K562 (cell line): Measurements from ENCODE around the gene CD82. TPM values are rescaled to one million over a fixed set of nuclear protein-coding genes. Genes with fewer than 3 reads are reported as not detected.

Experiments
- ATAC-seq: fragments of 200-7000 bp; cut with Tn5 transposase; 3 replicates; pipeline ENCODE4 v1.9.1; 2020; ENCODE audit warnings: moderate library complexity
- BruUV-seq: library from RNA; stranded (reverse); fragments of 400-500 nt; replicated peaks from 2 replicates; lab custom pipeline; 2021; lab: Mats Ljungman, UMichigan
- CTCF ChIA-PET: fragments of 300-600 bp; formaldehyde crosslinking; extraction: SDS; loops from one replicate; lab custom pipeline; 2021; ENCODE audit warnings: low intra/inter-chr PET ratio; lab: Yijun Ruan, JAX
- POLR2A ChIA-PET: fragments of 300-600, 350-650 bp; sonication (Branson Sonifier 250); formaldehyde crosslinking; extraction: SDS; loops from one replicate; lab custom pipeline; 2021; ENCODE audit warnings: antibody characterized with exemption, inconsistent platforms; lab: Yijun Ruan, JAX
- DNase-seq, 4 experiments: peaks; one replicate each; pipeline versions ENCODE4 v3.0.0 to v3.0.0-alpha.2; 2011 to 2018; ENCODE audit warnings: low spot score in 3 of 4, mixed read lengths in 3 of 4; ENCODE audit errors: extremely low read depth in 1 of 4
- FAIRE-seq: peaks from 2 replicates; lab custom pipeline; 2011; peaks lifted over from hg19 to GRCh38; lab: Jason Lieb, UNC
- H2AFZ ChIP-seq: 2 replicates; pipeline ENCODE4 v1.6.0; 2011; ENCODE audit warnings: low read depth, low read length, control low read depth, inconsistent platforms
- H3K27ac ChIP-seq: fragments of 200-600 bp; 3 replicates; pipeline ENCODE4 v1.8.0; 2011; ENCODE audit warnings: low read depth, mild to moderate bottlenecking, control low read depth, inconsistent platforms, low read length, moderate library complexity, mixed read lengths; ENCODE audit errors: extremely low read depth
- H3K27me3 ChIP-seq, 2 experiments: fragments of 300-600 bp in 1 of 2; 2 replicates in 1 of 2; 3 replicates in 1 of 2; pipeline versions ENCODE4 v1.6.0 to v1.8.0; 2011; ENCODE audit warnings: inconsistent platforms in 2 of 2, low read length in 2 of 2, mild to moderate bottlenecking in 1 of 2, mixed read lengths in 1 of 2, moderate library complexity in 1 of 2; ENCODE audit not compliant: control insufficient read depth in 2 of 2, insufficient read depth in 2 of 2
- H3K36me3 ChIP-seq: fragments of 300-600 bp; 3 replicates; pipeline ENCODE4 v1.8.0; 2011; ENCODE audit warnings: mild to moderate bottlenecking, low read length, inconsistent platforms; ENCODE audit not compliant: control insufficient read depth, insufficient read depth
- H3K4me1 ChIP-seq, 2 experiments: fragments of 200-600 bp in 1 of 2; replicated peaks in 1 of 2; 2 replicates in 1 of 2; 3 replicates in 1 of 2; pipeline versions ENCODE4 v1.5.1 to v1.8.0; 2011; ENCODE audit warnings: inconsistent platforms in 2 of 2, low read length in 2 of 2, mild to moderate bottlenecking in 1 of 2, mixed read lengths in 1 of 2, moderate library complexity in 1 of 2; ENCODE audit not compliant: control insufficient read depth in 2 of 2, insufficient read depth in 2 of 2
- H3K4me2 ChIP-seq: 2 replicates; pipeline ENCODE4 v1.6.1; 2011; ENCODE audit warnings: low read length, control low read depth, inconsistent platforms, mixed read lengths; ENCODE audit not compliant: insufficient read depth
- H3K4me3 ChIP-seq: fragments of 200-600 bp; sonication (generic), shearing (Covaris generic); 2 replicates; pipeline ENCODE4 v1.5.1; 2016; ENCODE audit warnings: control low read depth, inconsistent platforms
- H3K79me2 ChIP-seq: fragments of 200-600 bp; 3 replicates; pipeline ENCODE4 v1.8.0; 2011; ENCODE audit warnings: low read length, inconsistent platforms; ENCODE audit not compliant: control insufficient read depth, insufficient read depth
- H3K9ac ChIP-seq, 2 experiments: 2 replicates each; pipeline versions ENCODE4 v1.6.0 to v1.6.1; 2011; ENCODE audit warnings: low read depth in 2 of 2, low read length in 2 of 2, control low read depth in 1 of 2, inconsistent platforms in 1 of 2, mild to moderate bottlenecking in 1 of 2, mixed read lengths in 1 of 2; ENCODE audit not compliant: insufficient read depth in 1 of 2
- H3K9me1 ChIP-seq: one replicate; pipeline ENCODE4 v1.6.0; 2011; ENCODE audit warnings: inconsistent platforms, mild to moderate bottlenecking, low read length, moderate library complexity; ENCODE audit not compliant: control insufficient read depth, insufficient read depth
- H3K9me3 ChIP-seq: replicated peaks from 2 replicates; pipeline ENCODE4 v1.5.1; 2011; ENCODE audit warnings: low read depth, low read length, inconsistent platforms; ENCODE audit not compliant: control insufficient read depth, insufficient read depth
- H4K20me1 ChIP-seq: replicated peaks from 2 replicates; pipeline ENCODE4 v1.6.1; 2011; ENCODE audit warnings: low read length, inconsistent platforms, mixed read lengths; ENCODE audit not compliant: control insufficient read depth, insufficient read depth
- GATAD2B ChIP-seq: fragments of 450-650 bp; IDR thresholded peaks from 2 replicates; pipeline ENCODE4 v1.6.1; 2017; ENCODE audit warnings: mild to moderate bottlenecking, borderline replicate concordance
- MAFK ChIP-seq: IDR thresholded peaks from 2 replicates; pipeline ENCODE4 v1.6.1; 2011; ENCODE audit warnings: low read length, improper control_type of control experiment
- MYBL2 ChIP-seq, 2 experiments: fragments of 450-650 bp in 1 of 2; sonication (generic) in 1 of 2; formaldehyde crosslinking in 1 of 2; IDR thresholded peaks; 2 replicates each; pipeline versions ENCODE4 v1.6.1 to v1.8.1; 2017 to 2022; ENCODE audit warnings: borderline replicate concordance in 1 of 2, inconsistent platforms in 1 of 2, low read depth in 1 of 2, mild to moderate bottlenecking in 1 of 2, missing genetic modification reagents in 1 of 2, moderate library complexity in 1 of 2
- SP2 ChIP-seq: IDR thresholded peaks from 2 replicates; pipeline ENCODE4 v1.6.1; 2011; ENCODE audit warnings: mild to moderate bottlenecking, low read depth, low read length, moderate library complexity; ENCODE audit not compliant: poor library complexity, severe bottlenecking; ENCODE audit errors: extremely low read depth
- ZNF253 ChIP-seq: fragments of 250-450 bp; sonication (Bioruptor Pico); conservative IDR thresholded peaks from 2 replicates; pipeline ENCODE4 v1.6.1; 2021; ENCODE audit warnings: mild to moderate bottlenecking
- ZNF408 ChIP-seq: fragments of 250-450 bp; sonication (Bioruptor Pico); IDR thresholded peaks from 2 replicates; pipeline ENCODE4 v1.4.0; 2020; ENCODE audit warnings: low read depth, mild to moderate bottlenecking, moderate library complexity
- ZNF639 ChIP-seq, 2 experiments: fragments of 200-800 bp in 1 of 2; sonication (Bioruptor generic) in 1 of 2; sonication (generic) in 1 of 2; formaldehyde crosslinking in 1 of 2; IDR thresholded peaks in 1 of 2; conservative IDR thresholded peaks in 1 of 2; 2 replicates each; pipeline versions ENCODE4 v1.5.0 to v1.6.1; 2016 to 2020; ENCODE audit warnings: missing compliant biosample characterization in 1 of 2, missing genetic modification characterization in 1 of 2, missing genetic modification reagents in 1 of 2
- ZNF644 ChIP-seq: fragments of 200-800 bp; sonication (Bioruptor generic); IDR thresholded peaks from 2 replicates; pipeline ENCODE4 v1.6.1; 2016; ENCODE audit warnings: low read depth, missing genetic modification characterization, missing compliant biosample characterization
- WGBS: fragments of 100-300 bp; shearing (Covaris generic); methylation state at CpG from one replicate; pipeline ENCODE4 v1.1.6; 2016; ENCODE audit warnings: low coverage, mixed read lengths; ENCODE audit not compliant: insufficient coverage; ENCODE audit errors: missing lambda C conversion rate; 5-methylcytosine and 5-hydroxymethylcytosine counted together
- in situ Hi-C: fragments of 300-500 bp; cut with MboI; formaldehyde crosslinking; loops from 4 replicates; pipeline ENCODE4 v1.15.0; 2018; ENCODE audit warnings: inconsistent platforms, mixed read lengths
- intact Hi-C: fragments of 100-400 bp; cut with micrococcal nuclease; formaldehyde crosslinking; loops from 2 replicates; pipeline ENCODE4 v1.14.2; 2022
- polyA plus RNA-seq, 8 experiments: library from polyadenylated mRNA; depleted of rRNA in 4 of 8; stranded (reverse) in 5 of 8; unstranded in 3 of 8; fragments of >200 nt; fragmentation: Nextera tagmentation in 2 of 8; fragmentation: Illumina TruSeq in 1 of 8; extraction: Ambion mirVana in 2 of 8; extraction: Trizol in 1 of 8; gene quantifications; 2 replicates each; pipeline versions ENCODE4 v1.2.1 to v1.2.3, GENCODE V29; 2011 to 2014; ENCODE audit warnings: inconsistent platforms in 1 of 8, missing spikeins in 1 of 8
- total RNA-seq, 7 experiments: library from RNA; depleted of rRNA in 6 of 7; stranded (reverse); fragments of >200 nt in 6 of 7; fragmentation: Illumina TruSeq in 2 of 7; extraction: Trizol in 2 of 7; gene quantifications; 2 replicates each; pipeline versions ENCODE4 v1.2.1 to v1.2.3, GENCODE V29; 2011 to 2021; ENCODE audit warnings: low replicate concordance in 1 of 7

The CD82 gene
- total and polyA plus RNA-seq, 9 of the 15 experiments (the other 6 are each of a cell fraction or from before 2014, with no cell fraction given), result 0.27 to 9.4 (median 3.0) TPM

DNA sequence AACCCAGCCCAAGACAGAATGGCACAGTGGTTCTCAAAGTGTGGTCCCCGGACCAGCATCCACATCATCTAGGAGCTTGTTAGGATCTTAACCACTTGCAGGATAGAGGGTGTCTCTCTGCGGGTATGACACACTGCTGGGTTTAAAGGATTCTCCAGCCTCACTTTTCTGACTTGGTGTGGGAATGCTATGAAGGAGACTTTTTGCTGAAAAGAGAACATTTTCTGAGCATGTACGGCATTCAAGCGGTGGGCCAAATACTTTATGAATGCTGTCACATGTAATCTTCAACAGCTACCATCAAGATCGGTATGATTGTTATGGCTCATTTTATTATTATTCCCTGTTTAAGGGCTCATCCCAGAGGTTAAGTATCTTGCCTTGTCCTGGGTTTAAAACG is 1.8 kb upstream of the CD82 start:
- Histone ChIP-seq H3K36me3 (no peaks in the 10 kb centered on the region), H3K9me3 (no peaks in the 10 kb centered on the region), H3K9ac (no peak overlapping the region), H3K4me2 (no peak overlapping the region; the same call in 1 of the 2 replicates), H3K27me3 (no peaks in the 10 kb centered on the region), H3K9me1 (no peaks in the 10 kb centered on the region), H3K4me1 (peaks cover 21 to 35% of the 10 kb centered on the region in 2 experiments), H3K27ac (no peak overlapping the region), H4K20me1 (no peaks in the 10 kb centered on the region), H3K4me3 (no peak overlapping the region), H2AFZ (peak overlapping the region; percentile 91; the same call in 1 of the 2 replicates), H3K79me2 (no peaks in the 10 kb centered on the region)
- DNase-seq (no peak), FAIRE-seq (no peak), ATAC-seq (no peak)
- ChIA-PET POLR2A (interaction anchor here (0.6 to 2.9 kb wide), 5 partner anchors 10 to 93 kb away, joined by 3 to 10 read pairs (median 4); no protein-coding TSS in a partner anchor), CTCF (no interaction called here)
- TF ChIP-seq SP2 (no peak), MAFK (no peak), ZNF253 (CRISPR knock-in tag) (no peak), ZNF644 (tag) (no peak), ZNF639 (CRISPR knock-in tag; conservative IDR thresholded peaks at IDR 0.05 in 1 of 2, IDR thresholded peaks at IDR 0.05 in 1 of 2) (no peak), GATAD2B (no peak), ZNF408 (CRISPR knock-in tag) (no peak), MYBL2 (IDR thresholded peaks at IDR 0.05; ENCODE audit: low read depth) (no peak), MYBL2 (CRISPR knock-in tag; IDR thresholded peaks at IDR 0.05; ENCODE audit: borderline replicate concordance) (no peak)
- intact Hi-C loops, result loop anchor here (10.0 kb wide), 1 partner anchor 221 kb away; no protein-coding TSS in a partner anchor
- no TSS peak for BruUV-seq
- in situ Hi-C loops, result loop anchor here (5.0 kb wide), 1 partner anchor 44 kb away; no protein-coding TSS in a partner anchor
- 76% methylated on average over 5 of the region's 6 CpGs for WGBS
